H4 (cell line): ENCODE measurements around the gene MINDY4. TPM values are rescaled to one million over a fixed set of nuclear protein-coding genes. Genes with fewer than 3 reads are reported as not detected.
"Not testable (repeated sequence)": the region's sequence is repeated elsewhere in the genome, so short reads cannot be mapped to it uniquely, and the experiment has no call there.

ENCODE experiments used
- DNase-seq: peaks from one replicate; pipeline ENCODE4 v3.0.0-alpha.2; 2015; ENCODE audit warnings: low spot score
- total RNA-seq: library from RNA; depleted of rRNA; stranded (reverse); fragments of >200 nt; shearing (Covaris generic); gene quantifications from 2 replicates; pipeline ENCODE4 v1.2.3, GENCODE V29; 2014

MINDY4 gene
- total RNA-seq, 1 experiment from 2014 or later, result 6.9 TPM

DNA sequence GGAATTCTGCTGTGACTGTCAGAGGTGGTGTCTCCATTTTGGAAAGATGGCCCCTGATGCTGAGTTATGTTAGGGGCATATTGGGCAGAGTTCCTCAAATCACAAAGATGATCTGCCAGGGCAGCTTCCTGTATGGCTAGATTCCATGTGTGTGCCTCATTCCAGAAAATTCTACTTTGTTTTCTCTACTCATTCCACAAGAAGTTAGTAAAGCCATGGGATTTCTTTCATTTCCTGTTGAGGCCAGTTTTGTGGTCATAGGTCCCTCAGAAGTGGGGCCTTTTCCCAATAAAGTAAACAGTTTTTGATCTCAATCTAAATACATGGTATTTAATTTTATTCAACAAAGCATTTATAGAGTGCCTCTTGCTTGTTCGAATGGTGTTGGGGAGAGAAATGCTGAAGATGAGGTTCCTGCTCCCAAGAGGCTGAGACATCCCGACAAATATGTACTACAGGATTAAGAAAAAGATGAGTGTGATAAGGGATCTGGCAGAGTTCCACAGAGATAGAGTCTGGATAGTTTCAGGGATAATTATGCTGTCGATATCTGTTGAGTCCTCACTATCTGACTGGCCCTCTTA is 33.0 kb downstream of the MINDY4 start:
- DNase-seq, result peak; percentile 95

DNA sequence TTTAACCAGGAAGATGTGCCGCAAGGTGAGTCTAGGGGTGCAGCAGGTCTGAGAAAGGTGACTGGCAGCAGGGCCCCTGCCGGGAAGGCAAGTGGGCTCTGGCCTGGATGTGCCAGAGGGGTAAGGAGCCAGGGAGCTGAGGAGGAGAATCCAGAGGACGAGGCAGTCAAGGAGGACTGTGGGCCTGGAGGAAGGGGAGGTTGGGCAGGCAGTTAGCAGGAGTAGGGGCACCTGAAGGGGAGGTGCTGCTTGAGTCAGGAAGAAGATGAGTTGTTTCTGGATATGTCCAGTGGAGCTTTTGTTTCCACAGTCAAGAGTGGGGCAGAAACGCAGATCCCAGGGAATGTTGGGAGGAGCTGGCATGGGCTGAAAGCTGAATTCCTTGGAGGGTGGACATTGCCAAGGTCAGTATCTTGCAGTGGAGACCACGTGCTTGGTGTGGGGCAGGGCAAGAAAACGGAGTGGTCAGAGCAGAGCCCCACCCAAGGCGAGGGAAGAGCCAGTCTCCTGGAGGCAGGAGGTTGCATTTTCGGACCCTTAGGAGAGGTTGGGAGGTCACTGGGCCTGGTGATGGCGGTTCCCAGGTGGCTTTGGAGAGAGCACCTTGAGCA is 34.0 kb downstream of the MINDY4 start:
- DNase-seq, result no peak

DNA sequence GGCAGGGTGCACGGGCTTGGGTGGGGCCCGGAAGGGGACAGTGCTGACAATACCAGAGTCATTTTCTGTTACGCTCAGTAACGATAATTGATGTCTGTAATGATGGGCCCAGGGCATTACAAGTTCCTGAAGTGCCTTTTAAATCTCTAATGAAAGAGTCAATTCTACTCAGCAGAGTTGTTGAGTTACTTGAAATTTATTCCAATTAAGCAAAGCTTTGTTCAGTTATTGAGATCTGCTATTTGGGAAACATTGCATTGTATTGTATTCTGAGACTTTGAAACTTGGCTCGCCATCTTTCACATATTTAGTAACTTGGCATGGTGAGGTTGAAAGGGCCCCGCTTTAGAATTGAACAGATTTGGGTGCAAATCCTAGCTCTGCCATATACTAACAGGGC is 34.7 kb downstream of the MINDY4 start:
- no peak for DNase-seq

DNA sequence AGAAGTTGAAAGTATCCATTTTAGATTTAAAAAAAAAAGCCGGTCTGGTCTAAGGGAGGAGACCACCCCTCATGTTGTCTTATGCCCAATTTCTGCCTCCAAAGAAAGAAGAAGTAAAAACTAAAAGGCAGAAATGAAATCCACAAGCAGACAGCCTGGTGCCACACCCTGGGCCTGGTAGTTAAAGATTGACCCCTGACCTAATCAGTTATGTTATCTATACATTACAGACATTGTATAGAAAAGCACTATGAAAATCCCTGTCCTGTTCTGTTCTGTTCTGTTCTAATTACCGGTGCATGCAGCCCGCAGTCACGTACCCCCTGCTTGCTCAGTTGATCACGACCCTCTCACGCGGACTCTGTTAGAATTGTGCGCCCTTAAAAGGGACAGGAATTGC is 36.3 kb downstream of the MINDY4 start:
- not testable (repeated sequence) for DNase-seq

DNA sequence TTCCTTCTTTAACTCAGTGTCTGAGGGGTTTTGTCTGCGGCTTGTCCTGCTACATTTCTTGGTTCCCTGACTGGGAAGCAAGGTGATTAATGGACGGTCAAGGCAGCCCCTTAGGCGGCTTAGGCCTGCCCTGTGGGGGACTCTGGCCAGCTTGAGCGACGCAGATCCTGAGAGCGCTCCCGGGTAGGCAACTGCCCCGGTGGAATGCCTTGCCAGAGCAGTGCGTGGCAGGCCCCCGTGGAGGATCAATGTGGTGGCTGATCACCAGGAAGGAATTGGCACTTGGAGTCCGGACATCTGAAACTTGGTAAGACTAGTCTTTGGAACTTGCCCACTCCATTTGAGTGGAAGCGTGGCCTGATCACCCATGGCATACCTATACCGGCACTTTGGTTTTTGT is 36.7 kb downstream of the MINDY4 start:
- DNase-seq, result not testable (repeated sequence)

DNA sequence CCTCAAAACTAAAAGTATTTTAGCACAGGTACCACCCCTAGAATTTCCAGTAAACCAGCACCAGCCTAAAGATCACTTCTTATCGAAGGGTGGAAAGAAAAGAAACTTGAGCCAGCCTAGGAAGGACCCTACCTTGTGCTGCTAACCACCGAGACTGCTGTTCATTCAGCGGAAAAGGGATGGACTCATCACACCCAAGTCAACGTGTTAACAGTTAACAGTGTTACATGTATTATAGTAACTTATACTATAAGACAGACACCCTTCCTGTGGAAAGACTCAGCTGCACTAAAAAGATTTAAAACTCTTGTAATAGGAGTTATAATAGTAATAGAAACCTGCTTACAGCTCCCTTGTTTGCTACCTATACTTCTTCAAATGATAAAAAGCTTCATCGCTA is 39.8 kb downstream of the MINDY4 start:
- DNase-seq, result no peak

DNA sequence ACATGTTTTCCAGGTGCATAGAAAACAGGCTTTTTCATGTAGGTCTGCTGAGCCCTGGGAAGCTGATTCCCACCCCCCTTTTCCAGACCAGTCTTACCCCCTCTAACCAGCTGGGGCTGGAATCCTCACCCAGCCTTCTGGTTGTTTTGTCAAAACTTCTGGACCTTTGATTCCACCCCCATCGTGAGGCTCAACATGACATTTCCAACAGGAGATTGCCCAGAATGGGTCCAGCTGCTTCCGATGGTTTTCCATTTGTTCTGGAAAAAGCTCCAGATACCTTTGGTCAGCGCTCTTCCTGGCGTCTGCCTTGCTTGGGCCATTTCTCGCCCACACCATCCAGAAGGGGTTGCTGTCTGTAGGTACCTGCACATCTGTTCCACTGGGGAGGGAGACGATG is 41.5 kb downstream of the MINDY4 start:
- DNase-seq, result no peak

DNA sequence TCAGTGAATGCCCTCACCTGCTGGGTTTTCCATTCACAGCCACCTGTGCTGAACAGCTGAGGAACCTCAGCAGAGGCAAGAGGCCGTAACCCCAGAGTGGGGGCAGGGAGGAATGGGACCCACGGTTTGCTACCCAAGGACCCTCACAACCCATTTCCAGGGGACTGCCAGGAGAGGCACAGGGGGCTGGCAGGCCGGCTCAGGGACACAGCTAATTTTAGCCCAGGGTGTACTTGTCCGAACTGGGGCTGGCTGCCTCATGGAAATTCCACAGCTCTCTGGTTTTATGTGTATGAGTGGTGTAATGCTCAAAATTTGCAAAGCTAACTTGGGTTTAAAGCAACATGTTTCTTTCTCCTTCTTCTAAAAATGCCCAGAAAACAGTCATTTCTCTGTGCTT is 42.2 kb downstream of the MINDY4 start:
- DNase-seq, result no peak

DNA sequence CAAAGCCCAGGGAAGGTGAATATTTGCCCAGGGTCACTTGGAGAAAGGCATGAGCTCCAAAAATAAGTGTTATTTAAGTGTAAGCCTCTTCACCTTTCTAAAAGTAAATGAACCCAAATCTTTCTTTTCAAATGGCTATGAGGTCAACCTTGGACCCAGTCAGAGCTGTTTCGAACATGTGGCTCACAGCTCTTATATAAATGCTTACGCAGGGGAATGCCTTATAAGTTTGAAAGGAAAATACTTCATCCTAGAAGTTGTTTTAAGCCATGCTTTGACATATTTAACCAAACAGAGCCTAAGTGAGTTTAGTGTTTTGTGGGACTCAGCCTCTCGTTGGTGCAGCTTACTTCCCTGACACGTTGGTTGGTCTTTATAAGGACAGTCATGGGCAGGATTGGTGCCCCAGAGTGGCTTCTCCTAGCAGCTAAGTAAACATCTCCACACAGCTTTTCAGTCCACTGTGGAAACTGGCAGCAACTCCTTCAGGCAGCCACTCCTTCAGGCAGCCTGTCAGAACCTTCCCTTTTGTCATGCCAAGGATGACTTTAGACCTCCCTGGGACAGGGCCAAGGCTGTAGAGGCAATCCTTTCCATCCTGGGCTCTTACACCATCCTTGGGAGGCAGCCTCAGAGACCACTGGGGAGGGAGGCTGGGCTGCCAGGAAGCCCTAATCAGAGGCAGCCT is 43.6 kb downstream of the MINDY4 start:
- DNase-seq, result no peak

DNA sequence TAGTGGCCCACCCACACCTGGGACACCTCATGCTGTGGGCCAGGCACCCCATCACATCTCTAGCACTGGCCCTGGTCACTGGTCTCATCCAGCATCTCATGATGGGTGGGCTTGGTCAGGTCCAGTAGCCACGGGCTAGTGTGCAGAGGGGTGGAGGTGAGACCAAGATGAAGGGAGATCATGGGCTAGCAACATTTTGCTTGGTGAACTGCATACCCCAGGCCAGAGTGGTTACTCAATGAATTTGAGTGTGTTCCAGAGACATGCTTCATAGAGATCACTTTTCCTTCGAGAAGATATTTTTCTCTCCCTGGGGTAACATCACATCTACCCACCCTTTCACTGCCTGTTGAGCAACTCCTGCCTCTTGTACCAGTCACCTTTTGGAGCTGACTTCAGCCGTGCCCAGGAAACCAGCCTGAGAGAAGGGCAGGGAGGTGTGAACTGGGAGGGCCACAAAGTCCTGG is 44.2 kb downstream of the MINDY4 start:
- DNase-seq, result no peak

DNA sequence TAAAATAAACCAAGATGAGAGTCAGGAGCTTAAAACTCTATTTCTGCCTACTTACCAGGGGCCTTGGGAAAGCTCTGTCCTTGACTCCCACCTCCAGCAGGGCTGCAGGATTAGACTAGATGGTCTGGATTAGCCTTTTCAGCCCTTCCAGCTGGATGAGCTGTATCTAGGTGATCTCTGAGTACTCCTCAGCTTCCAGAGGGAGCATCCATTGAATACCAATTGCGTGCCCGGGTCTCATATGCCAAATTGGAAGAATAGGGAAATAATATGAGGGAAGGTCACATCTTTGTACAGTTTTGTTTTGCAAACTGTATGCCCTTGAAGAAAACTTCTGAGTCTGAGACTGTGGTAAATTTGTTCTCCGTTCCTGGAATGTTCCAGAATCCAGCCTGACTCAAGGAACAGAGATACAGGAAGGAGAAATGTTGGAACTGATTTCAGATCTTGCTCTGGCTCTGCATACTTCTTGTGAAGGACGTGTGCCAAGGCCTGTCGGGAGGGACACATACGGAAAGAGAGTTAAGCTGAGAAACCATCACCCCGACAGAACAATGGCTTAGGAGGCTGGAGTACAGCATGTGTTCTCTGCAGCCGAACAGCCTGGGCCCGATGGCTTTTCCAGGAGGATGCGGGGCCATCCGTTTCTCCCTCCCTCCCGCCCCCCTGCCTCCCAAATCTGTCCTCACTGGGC is 44.9 kb downstream of the MINDY4 start:
- no peak for DNase-seq

DNA sequence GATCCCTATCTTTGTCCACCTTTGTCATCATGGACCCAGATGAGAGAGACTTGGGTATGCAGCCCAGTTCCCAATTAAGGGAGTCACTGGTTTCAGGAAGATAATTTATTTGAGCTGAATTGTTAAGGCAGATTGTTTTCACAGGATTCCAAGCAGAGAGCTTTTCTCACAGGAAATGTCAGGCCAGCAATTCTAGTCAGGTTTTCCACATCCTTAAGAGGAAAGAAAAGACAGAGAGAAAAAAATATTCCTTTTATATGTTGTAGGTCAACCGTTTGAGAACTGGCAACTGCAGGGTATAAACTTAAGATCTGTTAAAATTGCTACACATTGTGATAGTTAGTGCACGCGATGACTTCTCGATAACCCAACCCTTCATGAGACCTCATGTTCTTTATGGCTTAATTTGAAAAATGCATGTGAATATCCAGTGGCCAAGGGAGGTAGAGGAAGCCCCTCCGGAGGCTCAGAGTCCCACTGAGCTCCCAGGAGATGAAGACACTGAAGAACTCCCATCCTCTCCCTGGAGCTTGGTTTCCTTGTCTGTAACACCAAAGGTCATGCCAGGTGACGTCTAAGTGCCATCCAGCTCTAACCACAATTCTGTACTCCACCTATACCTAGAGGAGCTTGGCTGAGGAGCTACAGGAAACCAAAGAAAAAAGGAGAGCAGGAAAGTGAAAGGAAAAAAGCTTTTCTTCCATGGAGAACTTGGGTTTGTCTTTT is 45.6 kb downstream of the MINDY4 start:
- DNase-seq, result no peak

DNA sequence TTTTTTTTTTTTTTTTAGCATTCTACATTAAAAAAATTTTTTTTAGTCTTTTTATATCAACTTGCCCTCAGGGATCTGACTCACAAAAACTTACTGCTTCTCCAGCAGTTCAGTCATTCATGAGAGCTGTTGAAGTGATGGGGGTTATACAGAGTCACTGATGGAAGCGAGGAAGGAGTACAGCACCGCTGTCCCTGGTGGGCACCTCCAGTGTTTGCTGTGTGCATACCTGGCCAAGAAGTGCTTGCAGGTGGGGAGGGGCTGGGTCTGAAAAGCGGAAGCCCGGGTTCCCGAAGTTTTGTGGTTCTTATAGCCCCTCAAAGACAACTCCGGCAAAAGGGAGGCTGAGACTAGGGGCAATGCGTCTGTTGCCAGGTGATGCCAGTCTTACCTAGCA is 46.2 kb downstream of the MINDY4 start:
- DNase-seq, result no peak

DNA sequence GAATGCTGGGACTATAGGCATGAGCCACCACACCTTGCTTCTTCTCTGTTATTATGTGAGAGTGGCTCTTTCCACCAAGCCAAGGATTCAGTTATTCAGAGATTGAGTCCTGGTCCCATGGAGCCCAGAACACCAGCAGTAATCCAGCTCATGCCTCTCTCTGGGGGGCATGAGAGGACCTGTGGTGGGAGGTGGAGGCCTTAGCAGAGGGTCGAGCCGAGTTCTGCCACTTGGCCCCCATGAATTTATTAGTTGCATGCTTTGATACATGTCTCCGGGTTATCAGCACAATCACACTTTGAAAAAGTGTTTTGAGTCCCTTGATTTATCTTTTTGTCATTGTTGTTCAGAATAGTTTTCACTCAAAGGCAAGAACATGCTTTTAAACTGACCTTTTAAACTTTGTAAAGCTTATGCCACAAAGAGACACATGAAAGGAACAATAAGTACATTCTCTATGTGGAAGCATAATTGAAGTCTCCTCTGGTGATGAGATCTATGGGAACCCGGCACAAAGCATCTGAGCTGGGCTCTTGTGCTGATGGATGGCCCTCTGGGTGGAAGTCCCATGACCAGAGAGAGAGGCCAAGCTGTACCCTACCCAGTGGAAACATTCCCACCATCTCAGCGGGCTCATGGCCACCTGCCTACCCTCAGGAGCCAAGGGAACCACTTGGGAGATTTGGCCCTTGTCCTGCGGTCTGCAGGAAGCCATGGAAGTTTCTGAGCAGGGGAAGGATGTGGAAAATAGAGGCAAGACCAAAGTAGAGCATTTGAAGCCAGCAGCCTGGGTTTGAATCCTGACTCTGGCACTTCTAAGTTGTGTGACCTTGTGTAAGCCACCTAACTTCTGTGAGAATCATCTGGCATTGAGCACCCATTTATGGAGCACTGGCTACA is 53.9 kb downstream of the MINDY4 start:
- DNase-seq, result no peak

DNA sequence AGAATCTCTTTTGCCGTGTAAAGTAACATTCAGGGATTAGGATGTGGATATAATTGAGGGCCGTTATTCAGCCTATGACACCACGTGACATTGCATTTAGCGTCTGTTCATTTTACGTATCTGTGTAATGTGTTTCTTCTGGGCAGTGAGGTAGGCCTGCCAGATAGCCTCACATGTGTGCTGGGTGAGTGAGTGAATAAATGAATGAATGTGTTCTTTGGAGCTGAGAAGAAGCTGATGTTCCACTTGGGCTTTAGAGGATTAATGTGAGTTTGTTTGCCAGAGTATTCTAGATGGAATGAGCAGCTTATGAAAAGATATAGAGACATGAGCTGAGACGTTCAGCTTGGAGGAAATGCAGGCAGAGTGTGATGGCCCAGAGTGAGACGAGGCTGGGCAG is 55.0 kb downstream of the MINDY4 start:
- DNase-seq, result no peak

DNA sequence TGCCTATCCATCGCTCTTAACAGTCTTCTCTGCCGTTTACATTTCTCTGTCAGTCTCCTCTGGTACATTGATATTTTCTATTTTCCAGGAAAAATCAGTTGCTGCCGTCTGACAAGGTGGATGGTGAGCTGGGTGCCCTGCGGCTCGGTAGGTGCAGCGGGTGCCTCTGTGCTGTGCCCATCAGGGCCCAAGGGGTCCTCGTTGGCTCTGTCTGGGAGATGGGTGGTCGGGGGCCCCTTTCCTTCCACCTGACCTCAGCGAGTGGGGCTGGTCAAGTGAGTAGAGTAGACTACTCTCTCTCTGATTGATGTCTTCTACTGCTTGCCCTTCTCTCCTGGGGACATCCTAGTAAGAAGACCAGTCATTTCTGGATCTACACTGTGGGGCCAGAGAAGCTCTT is 57.4 kb downstream of the MINDY4 start:
- DNase-seq, result no peak

DNA sequence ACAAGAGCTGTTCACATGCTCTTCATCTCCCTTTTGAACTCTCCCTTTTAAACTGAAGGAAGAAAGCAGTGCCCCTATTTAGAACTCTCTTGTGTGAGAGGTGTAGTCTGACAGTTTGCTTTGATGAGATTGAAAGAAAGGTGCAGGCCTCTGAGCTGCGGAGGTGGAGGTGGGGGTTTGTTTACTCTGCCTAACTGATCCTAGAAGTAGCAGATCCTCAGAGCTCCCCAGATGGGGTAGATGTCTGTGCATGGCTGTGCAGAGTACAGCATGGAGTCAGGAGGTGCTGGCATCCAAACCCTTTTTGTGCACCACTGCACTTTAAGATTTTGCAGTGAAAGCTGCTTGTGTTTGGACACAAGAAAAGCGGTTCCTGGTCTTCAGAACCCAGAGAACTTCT is 58.3 kb downstream of the MINDY4 start:
- no peak for DNase-seq

DNA sequence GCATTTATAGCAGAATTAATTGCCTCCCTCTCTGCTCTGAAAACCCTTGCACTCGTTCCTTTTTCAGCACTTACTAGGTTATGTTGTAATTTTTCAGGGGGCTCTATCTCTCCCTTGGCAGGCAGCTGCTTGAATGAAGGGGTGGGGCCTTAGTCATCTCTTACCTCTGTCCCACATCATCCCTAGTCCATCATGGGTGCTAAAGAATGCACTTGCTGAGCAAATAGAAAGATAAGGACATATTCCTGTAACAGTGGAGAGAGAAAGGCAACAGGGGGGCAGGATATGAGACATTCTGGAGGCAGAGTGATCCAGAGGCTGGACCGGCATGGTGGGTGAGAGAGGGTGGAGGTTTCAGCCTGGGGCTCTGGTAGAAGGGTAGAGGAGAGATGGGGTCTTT is 60.0 kb downstream of the MINDY4 start:
- DNase-seq, result no peak

DNA sequence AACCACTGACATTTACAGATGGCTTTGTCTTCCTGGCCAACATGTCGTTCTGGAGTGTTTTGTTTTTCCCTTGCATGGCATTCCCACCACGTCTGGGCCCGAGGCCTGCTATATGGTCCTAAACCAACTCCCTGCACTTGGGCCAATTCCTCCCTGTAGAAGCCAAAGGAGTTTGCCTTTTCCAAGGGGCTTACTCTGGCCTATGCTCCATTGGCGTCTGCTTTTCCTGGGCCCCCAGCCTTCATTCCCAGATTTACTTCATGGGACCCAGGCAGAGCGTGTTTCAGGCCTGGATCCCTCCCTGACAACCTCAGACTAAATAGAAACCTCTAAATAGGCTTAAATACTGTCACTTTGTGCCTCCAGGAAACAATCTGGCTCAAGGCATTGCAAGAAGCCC is 60.7 kb downstream of the MINDY4 start:
- no peak for DNase-seq

DNA sequence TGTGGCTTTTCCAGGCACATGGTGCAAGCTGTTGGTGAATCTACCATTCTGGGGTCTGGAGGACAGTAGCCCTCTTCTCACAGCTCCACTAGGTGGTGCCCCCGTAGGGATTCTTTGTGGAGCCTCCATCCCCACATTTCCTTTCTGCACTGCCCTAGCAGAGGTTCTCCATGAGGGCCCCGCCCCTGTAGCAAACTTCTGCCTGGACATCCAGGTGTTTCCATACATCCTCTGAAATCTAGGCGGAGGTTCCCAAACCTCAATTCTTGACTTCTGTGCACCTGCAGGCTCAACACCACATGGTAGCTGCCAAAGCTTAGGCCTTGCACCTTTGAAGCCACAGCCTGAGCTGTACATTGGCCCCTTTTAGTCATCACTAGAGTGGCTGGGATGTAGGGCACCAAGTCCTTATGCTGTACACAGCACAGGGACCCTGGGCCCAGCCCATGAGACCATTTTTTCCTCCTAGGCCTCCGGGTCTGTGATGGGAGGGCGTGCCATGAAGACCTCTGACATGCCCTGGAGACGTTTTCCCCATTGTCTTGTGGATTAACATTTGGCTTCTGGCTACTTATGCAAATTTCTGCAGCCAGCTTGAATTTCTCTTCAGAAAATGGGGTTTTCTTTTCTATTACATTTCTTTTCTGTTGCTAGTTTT is 62.9 kb downstream of the MINDY4 start:
- DNase-seq, result not testable (repeated sequence)
